Uterus (tissue), 2 donors: ENCODE results near the gene HMGXB3.

Experiments used
- POLR2A ChIP-seq, 2 donors: fragments of 450-650 bp; IDR thresholded peaks; one replicate each; pipeline ENCODE4 v1.6.1; 2016; ENCODE audit warnings: antibody characterized with exemption in 2 of 2, mild to moderate bottlenecking in 1 of 2, moderate library complexity in 1 of 2
- TF ChIP-seq, protein P1 (sequence below), 4 experiments: fragments of 200-600 bp in 2 of 4; fragments of 450-650 bp in 2 of 4; sonication (generic) in 2 of 4; IDR thresholded peaks; one replicate each; pipeline ENCODE4 v1.5.1; 2016 to 2019; ENCODE audit warnings: antibody characterized with exemption in 4 of 4, mild to moderate bottlenecking in 2 of 4, moderate library complexity in 1 of 4

DNA sequence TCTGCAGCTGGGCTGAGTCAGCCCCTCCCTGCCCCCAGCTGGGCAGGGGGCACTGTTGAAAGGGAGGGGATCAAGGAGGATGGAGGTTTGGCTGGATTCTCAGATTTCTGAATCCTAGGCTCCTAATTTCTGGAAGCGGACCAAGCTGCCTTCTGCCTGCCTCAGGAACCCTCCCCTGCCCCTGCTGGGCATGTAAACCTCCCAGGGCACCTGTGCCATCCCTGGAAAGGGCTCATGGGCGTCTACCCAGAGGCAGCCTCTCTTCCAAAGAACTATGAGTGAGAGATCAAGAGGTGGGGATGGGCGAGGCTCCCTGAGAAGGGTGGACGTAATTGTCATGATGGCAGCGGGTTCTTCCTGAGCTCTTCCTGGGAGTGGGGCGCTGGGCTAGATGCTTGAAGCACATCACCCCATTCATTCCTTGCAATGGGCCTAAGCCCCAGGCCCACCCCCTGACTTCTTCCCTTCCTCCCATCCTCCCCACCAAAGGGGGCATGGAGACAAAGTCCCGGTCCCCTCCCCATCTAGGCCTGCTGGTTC lies 64.2 kb downstream of the HMGXB3 start:
- TF ChIP-seq, protein P1, sequence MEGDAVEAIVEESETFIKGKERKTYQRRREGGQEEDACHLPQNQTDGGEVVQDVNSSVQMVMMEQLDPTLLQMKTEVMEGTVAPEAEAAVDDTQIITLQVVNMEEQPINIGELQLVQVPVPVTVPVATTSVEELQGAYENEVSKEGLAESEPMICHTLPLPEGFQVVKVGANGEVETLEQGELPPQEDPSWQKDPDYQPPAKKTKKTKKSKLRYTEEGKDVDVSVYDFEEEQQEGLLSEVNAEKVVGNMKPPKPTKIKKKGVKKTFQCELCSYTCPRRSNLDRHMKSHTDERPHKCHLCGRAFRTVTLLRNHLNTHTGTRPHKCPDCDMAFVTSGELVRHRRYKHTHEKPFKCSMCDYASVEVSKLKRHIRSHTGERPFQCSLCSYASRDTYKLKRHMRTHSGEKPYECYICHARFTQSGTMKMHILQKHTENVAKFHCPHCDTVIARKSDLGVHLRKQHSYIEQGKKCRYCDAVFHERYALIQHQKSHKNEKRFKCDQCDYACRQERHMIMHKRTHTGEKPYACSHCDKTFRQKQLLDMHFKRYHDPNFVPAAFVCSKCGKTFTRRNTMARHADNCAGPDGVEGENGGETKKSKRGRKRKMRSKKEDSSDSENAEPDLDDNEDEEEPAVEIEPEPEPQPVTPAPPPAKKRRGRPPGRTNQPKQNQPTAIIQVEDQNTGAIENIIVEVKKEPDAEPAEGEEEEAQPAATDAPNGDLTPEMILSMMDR (IDR thresholded peaks at IDR 0.05), result no peak
- TF ChIP-seq POLR2A (IDR thresholded peaks at IDR 0.05), result no peak
